AG04450 (cell line): ENCODE measurements around the gene FAM107A. TPM values are rescaled to one million over a fixed set of nuclear protein-coding genes. Genes with fewer than 3 reads are reported as not detected.

Experiments used
- CTCF ChIA-PET: fragments of 300-600, 350-600 bp; formaldehyde crosslinking; extraction: SDS; loops from one replicate; lab custom pipeline; 2022; ENCODE audit warnings: antibody characterized with exemption, inconsistent platforms; lab: Charles Lee
- POLR2A ChIA-PET: fragments of 350-600 bp; formaldehyde crosslinking; extraction: SDS; loops from one replicate; lab custom pipeline; 2021; ENCODE audit warnings: antibody characterized with exemption, inconsistent platforms; lab: Yijun Ruan, JAX
- DNase-seq: peaks from one replicate; pipeline ENCODE4 v3.0.0-alpha.2; 2011; ENCODE audit warnings: low read depth, low spot score
- H3K27ac ChIP-seq: one replicate; pipeline ENCODE4 v1.5.1; 2012; ENCODE audit warnings: low read depth, low read length, control low read depth
- H3K27me3 ChIP-seq: one replicate; pipeline ENCODE4 v1.6.0; 2012; ENCODE audit warnings: low read length; ENCODE audit not compliant: control insufficient read depth, insufficient read depth
- H3K4me3 ChIP-seq: 2 replicates; pipeline ENCODE4 v1.5.1; 2011; ENCODE audit warnings: mild to moderate bottlenecking, low read depth, low read length, control low read depth
- H3K9me3 ChIP-seq: 2 replicates; pipeline ENCODE4 v1.5.1; 2012; ENCODE audit warnings: low read length; ENCODE audit not compliant: control insufficient read depth, insufficient read depth
- polyA plus RNA-seq: library from polyadenylated mRNA; depleted of rRNA; stranded (reverse); fragments of >200 nt; gene quantifications from 2 replicates; pipeline ENCODE4 v1.2.3, GENCODE V29; 2011
- TF ChIP-seq, protein P1 (sequence below): IDR thresholded peaks from 2 replicates; pipeline ENCODE4 v1.5.1; 2011; ENCODE audit warnings: low read depth, low read length, control low read depth, inconsistent platforms

The FAM107A gene
- polyA plus RNA-seq, 1 experiment: 0.02 TPM

DNA sequence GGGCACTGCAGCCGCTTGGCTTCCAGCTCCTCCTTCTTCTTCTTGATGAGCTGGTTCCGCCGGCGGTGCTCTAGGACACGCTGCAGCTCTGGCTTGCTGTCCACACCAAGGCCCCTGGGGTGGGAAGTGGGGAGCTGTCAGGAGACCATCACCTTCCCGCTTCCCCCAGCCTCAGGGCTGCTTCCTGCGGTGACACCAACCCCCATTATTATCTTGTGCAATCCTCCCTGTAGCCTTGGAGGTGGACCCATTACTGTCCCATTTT is 10.0 kb downstream of the FAM107A start:
- CTCF ChIA-PET: interaction anchor here (1.1 to 10.7 kb wide), 9 partner anchors 10 to 143 kb away, joined by 3 to 322 read pairs (median 13); partner anchors contain the start of gene ACOX2
- Histone ChIP-seq H3K27ac (no peak overlapping the region), H3K4me3 (no peak overlapping the region), H3K9me3 (peaks cover 3% of the 10 kb centered on the region; the same call in 1 of the 2 replicates), H3K27me3 (no peaks in the 10 kb centered on the region)
- TF ChIP-seq, protein P1, sequence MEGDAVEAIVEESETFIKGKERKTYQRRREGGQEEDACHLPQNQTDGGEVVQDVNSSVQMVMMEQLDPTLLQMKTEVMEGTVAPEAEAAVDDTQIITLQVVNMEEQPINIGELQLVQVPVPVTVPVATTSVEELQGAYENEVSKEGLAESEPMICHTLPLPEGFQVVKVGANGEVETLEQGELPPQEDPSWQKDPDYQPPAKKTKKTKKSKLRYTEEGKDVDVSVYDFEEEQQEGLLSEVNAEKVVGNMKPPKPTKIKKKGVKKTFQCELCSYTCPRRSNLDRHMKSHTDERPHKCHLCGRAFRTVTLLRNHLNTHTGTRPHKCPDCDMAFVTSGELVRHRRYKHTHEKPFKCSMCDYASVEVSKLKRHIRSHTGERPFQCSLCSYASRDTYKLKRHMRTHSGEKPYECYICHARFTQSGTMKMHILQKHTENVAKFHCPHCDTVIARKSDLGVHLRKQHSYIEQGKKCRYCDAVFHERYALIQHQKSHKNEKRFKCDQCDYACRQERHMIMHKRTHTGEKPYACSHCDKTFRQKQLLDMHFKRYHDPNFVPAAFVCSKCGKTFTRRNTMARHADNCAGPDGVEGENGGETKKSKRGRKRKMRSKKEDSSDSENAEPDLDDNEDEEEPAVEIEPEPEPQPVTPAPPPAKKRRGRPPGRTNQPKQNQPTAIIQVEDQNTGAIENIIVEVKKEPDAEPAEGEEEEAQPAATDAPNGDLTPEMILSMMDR: no peak
- POLR2A ChIA-PET: interaction anchor here (1.1 kb wide), 1 partner anchor 50 kb away, joined by 4 read pairs; no protein-coding TSS in a partner anchor
- no peak for DNase-seq

DNA sequence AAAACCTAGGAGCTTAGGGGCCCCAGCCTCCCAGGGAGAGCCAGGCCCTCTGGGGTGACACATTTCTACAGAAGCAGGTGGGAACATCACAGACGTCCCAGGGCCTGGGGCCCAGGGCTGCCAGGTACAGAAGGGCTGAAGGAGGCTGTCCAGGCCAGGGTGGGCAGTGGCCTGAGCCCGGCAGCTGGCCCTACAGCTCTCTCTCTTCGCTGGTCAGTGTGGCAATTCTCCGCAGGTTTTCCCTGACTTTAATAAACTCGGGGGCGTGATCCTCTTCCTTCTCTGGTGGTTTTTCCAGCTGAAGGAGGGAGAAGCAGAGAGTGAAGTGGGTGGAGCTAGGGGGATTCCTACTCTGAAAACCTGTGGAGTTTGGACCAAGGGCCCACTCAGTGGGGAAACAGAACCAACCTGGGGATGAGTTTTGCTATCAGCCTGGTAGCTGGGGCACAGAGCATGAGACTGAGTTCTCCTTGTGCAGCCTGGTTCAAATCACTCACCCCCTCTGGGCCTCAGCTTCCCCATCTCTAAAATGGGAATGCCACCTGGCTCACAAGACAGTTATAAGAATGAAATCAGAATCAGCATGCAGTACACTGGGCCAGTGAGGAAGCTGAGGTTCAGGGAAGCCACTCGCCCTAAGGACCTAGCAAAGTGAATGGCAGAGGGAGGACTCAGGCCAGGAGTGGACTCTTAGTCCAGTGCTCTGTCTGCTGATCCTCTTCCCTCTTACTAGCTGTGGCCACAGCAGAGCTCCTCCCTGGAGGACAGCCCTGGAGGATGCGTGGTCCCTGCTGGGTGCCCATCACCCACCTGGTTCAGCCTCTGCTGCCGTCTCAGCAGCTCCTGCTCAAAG is 10.6 kb downstream of the FAM107A start:
- DNase-seq: no peak
- TF ChIP-seq, protein P1: no peak
- ChIA-PET CTCF (interaction anchor here (0.6 to 10.7 kb wide), 7 partner anchors 9 to 1984 kb away, joined by 3 to 322 read pairs (median 20); partner anchors contain the start of gene ACOX2), POLR2A (interaction anchor here (1.1 kb wide), 1 partner anchor 51 kb away, joined by 4 read pairs; no protein-coding TSS in a partner anchor)
- Histone ChIP-seq H3K27ac (no peak overlapping the region), H3K27me3 (no peaks in the 10 kb centered on the region), H3K9me3 (peaks cover 3% of the 10 kb centered on the region; the same call in 1 of the 2 replicates), H3K4me3 (no peak overlapping the region)

DNA sequence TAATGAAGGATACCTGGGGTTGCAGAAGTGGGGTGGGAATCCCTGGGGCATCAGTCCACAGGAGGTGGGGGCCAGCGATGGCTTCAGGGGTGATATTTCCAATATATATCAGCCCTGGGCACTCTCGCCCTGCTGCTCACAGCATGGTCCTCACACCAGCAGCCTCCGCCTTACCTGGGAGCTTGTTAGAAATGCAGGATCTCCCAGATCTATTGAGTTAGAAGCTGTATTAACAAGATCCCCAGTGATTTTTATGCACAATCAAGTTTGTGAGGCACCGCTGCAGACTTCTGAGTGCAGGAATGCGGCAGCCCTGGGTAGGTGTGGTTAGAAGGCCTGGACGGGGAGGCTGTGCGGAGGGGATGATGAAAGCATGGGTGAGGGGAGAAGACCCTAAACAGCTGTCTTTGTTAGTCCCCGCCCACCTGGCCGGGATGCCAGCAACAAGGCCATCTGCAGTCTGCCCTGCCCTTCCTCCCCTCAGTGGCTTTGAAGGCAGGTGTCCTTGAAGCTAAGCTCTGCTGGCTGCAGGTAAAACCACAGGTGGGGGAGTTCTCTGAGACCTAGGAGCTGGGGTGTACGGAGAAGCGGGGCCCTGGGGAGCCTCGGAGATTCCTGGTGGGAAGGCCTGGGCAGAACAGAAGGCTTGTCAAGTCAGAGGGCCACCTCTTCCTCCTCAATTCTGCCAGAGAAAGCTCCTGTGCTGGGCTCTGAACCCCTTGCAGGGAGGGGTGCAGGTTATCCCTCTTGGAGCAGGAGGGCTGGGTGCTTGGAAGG is 11.4 kb downstream of the FAM107A start:
- Histone ChIP-seq H3K4me3 (no peak overlapping the region), H3K9me3 (peaks cover 3% of the 10 kb centered on the region; the same call in 1 of the 2 replicates), H3K27me3 (no peaks in the 10 kb centered on the region), H3K27ac (no peak overlapping the region)
- DNase-seq: no peak
- ChIA-PET POLR2A (no interaction called here), CTCF (interaction anchor here (0.6 to 10.7 kb wide), 4 partner anchors 19 to 1984 kb away, joined by 3 to 322 read pairs (median 5); no protein-coding TSS in a partner anchor)
- TF ChIP-seq, protein P1: no peak

DNA sequence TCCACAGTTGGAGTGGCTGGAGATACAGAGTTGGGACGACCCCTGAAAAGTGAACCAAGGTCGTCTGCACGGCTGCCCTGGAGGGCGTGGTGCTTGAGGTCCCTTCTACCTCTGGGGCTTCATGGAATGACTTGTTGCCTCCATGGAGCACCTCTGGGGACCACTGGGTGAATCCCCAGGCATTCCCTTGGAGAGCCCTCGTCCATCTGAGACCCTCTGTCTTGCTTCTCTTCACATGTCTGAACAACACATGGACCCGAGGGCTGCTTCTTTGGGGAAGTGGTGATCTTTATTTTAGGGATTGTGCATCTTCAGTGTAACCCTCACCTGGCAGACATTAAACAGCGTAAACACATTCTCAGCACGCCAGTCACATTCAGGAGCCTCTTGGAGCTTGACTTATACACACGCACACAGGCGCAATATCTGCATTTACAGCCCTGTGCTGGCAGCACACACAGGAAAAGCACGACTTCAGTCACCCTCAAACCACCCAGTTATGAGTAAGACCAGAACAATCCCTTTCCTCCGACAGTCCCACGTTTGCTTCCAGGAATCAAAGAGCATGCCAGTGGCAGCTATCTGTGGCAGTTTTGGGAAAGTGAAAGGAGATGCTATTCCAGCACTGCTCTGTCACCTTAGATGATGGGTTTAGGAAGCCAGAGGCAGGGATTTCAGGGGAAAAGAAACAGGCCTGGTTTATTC is 12.6 kb downstream of the FAM107A start:
- ChIA-PET POLR2A (no interaction called here), CTCF (interaction anchor here (0.6 to 10.7 kb wide), 3 partner anchors 65 to 770 kb away, joined by 3 to 322 read pairs (median 8); no protein-coding TSS in a partner anchor)
- peak overlapping the region; percentile 39 for H3K27ac ChIP-seq
- peak; percentile 11 for DNase-seq
- H3K27me3 ChIP-seq: no peaks in the 10 kb centered on the region
- TF ChIP-seq, protein P1: no peak
- peaks cover 3% of the 10 kb centered on the region; the same call in 1 of the 2 replicates for H3K9me3 ChIP-seq
- H3K4me3 ChIP-seq: no peak overlapping the region
